ENCODE results near the gene CYYR1. TPM values are rescaled to one million over a fixed set of nuclear protein-coding genes. Genes with fewer than 3 reads are reported as not detected.

Gene CYYR1
- total RNA-seq, 1 donor from 2014 or later = 88.6 TPM

- Mint-ChIP-seq H3K27me3 (ENCODE audit: unreplicated experiment) (no peaks in the 10 kb centered on the region), H3K4me3 (ENCODE audit: unreplicated experiment) (no peak overlapping the region), H3K4me1 (ENCODE audit: unreplicated experiment) (peaks cover 23% of the 10 kb centered on the region), H3K36me3 (ENCODE audit: low read depth, unreplicated experiment) (peaks cover 48% of the 10 kb centered on the region), H3K9me3 (ENCODE audit: unreplicated experiment) (no peaks in the 10 kb centered on the region), H3K27ac (ENCODE audit: unreplicated experiment) (no peak overlapping the region)
- no peak for TF ChIP-seq CTCF (IDR thresholded peaks at IDR 0.05; ENCODE audit: unreplicated experiment)
- no peak for DNase-seq (ENCODE audit: low spot score)
Observed at GRCh38 chr21:26557106-26557505, 16.0 kb downstream of the CYYR1 start.

GRCh38 chr21:26555540-26556146, 17.4 kb downstream of the CYYR1 start:
- H3K27me3 Mint-ChIP-seq (ENCODE audit: unreplicated experiment) = no peaks in the 10 kb centered on the region
- peaks cover 25% of the 10 kb centered on the region for H3K4me1 Mint-ChIP-seq (ENCODE audit: unreplicated experiment)
- no peak for TF ChIP-seq CTCF (IDR thresholded peaks at IDR 0.05; ENCODE audit: unreplicated experiment)
- no peak for DNase-seq (ENCODE audit: low spot score)
- no peak overlapping the region for H3K4me3 Mint-ChIP-seq (ENCODE audit: unreplicated experiment)
- peaks cover 43% of the 10 kb centered on the region for H3K36me3 Mint-ChIP-seq (ENCODE audit: low read depth, unreplicated experiment)
- H3K27ac Mint-ChIP-seq (ENCODE audit: unreplicated experiment) = no peak overlapping the region
- no peaks in the 10 kb centered on the region for H3K9me3 Mint-ChIP-seq (ENCODE audit: unreplicated experiment)

- Mint-ChIP-seq H3K9me3 (ENCODE audit: unreplicated experiment) (no peaks in the 10 kb centered on the region), H3K36me3 (ENCODE audit: low read depth, unreplicated experiment) (peaks cover 41% of the 10 kb centered on the region)
Observed at GRCh38 chr21:26554365-26554764, 18.7 kb downstream of the CYYR1 start.

GRCh38 chr21:26553898-26554297, 19.2 kb downstream of the CYYR1 start:
- Mint-ChIP-seq H3K4me1 (ENCODE audit: unreplicated experiment) (peaks cover 36% of the 10 kb centered on the region), H3K36me3 (ENCODE audit: low read depth, unreplicated experiment) (peaks cover 36% of the 10 kb centered on the region), H3K9me3 (ENCODE audit: unreplicated experiment) (no peaks in the 10 kb centered on the region), H3K27me3 (ENCODE audit: unreplicated experiment) (peaks cover 3% of the 10 kb centered on the region), H3K4me3 (ENCODE audit: unreplicated experiment) (no peak overlapping the region), H3K27ac (ENCODE audit: unreplicated experiment) (no peak overlapping the region)
- no peak for TF ChIP-seq CTCF (IDR thresholded peaks at IDR 0.05; ENCODE audit: unreplicated experiment)
- DNase-seq (ENCODE audit: low spot score) = no peak

More at GRCh38 chr21:26554365-26554764, 18.7 kb downstream of the CYYR1 start:
- H3K27ac Mint-ChIP-seq (ENCODE audit: unreplicated experiment) = no peak overlapping the region
- H3K27me3 Mint-ChIP-seq (ENCODE audit: unreplicated experiment) = peaks cover 3% of the 10 kb centered on the region
- peaks cover 35% of the 10 kb centered on the region for H3K4me1 Mint-ChIP-seq (ENCODE audit: unreplicated experiment)
- no peak for DNase-seq (ENCODE audit: low spot score)
- TF ChIP-seq CTCF (IDR thresholded peaks at IDR 0.05; ENCODE audit: unreplicated experiment) = no peak
- no peak overlapping the region for H3K4me3 Mint-ChIP-seq (ENCODE audit: unreplicated experiment)

- Mint-ChIP-seq H3K4me1 (ENCODE audit: unreplicated experiment) (peaks cover 44% of the 10 kb centered on the region), H3K36me3 (ENCODE audit: low read depth, unreplicated experiment) (peaks cover 10% of the 10 kb centered on the region), H3K4me3 (ENCODE audit: unreplicated experiment) (peak overlapping the region; percentile 47), H3K27me3 (ENCODE audit: unreplicated experiment) (peaks cover 3% of the 10 kb centered on the region), H3K9me3 (ENCODE audit: unreplicated experiment) (no peaks in the 10 kb centered on the region), H3K27ac (ENCODE audit: unreplicated experiment) (peak overlapping the region; percentile 70)
- TF ChIP-seq CTCF (IDR thresholded peaks at IDR 0.05; ENCODE audit: unreplicated experiment) = no peak
- no peak for DNase-seq (ENCODE audit: low spot score)
Observed at GRCh38 chr21:26550326-26550725, 22.8 kb downstream of the CYYR1 start.

All from endothelial cell (in vitro differentiated cells).